IMR-90 (cell line): ENCODE data around the gene NACC2. TPM values are rescaled to one million over a fixed set of nuclear protein-coding genes. Genes with fewer than 3 reads are reported as not detected.

ENCODE experiments used
- ATAC-seq: fragments of 200-7000 bp; cut with Tn5 transposase; 2 replicates; pipeline ENCODE4 v1.9.1; 2020; ENCODE audit warnings: low read depth, mild to moderate bottlenecking, moderate library complexity
- BruUV-seq: library from RNA; stranded (reverse); fragments of 400-500 nt; replicated peaks from 2 replicates; lab custom pipeline; 2021; lab: Mats Ljungman, UMichigan
- CTCF ChIA-PET: fragments of 300-600 bp; formaldehyde crosslinking; extraction: SDS; loops from one replicate; lab custom pipeline; 2021; ENCODE audit warnings: antibody characterized with exemption; lab: Yijun Ruan, JAX
- POLR2A ChIA-PET: fragments of 300-600 bp; sonication (Branson Sonifier 250); formaldehyde crosslinking; loops from one replicate; lab custom pipeline; 2022; ENCODE audit warnings: antibody characterized with exemption; ENCODE audit not compliant: unreplicated experiment; lab: Charles Lee
- DNase-seq: peaks from one replicate; pipeline ENCODE4 v3.0.0; 2013
- H2AFZ ChIP-seq: replicated peaks from 2 replicates; pipeline ENCODE3; 2013; ENCODE audit warnings: low read length, mild to moderate bottlenecking; ENCODE audit not compliant: poor library complexity
- H2AK5ac ChIP-seq: 2 replicates; pipeline ENCODE4 v1.6.1; 2013; ENCODE audit warnings: low read depth, low read length, inconsistent platforms
- H2AK9ac ChIP-seq: replicated peaks from 2 replicates; pipeline ENCODE3; 2013; ENCODE audit warnings: mild to moderate bottlenecking, low read depth, low read length, moderate library complexity; ENCODE audit not compliant: poor library complexity
- H2BK120ac ChIP-seq: 2 replicates; pipeline ENCODE4 v1.6.1; 2013; ENCODE audit warnings: low read depth, low read length, inconsistent platforms
- H2BK15ac ChIP-seq: 3 replicates; pipeline ENCODE4 v1.6.1; 2013; ENCODE audit warnings: low read depth, low read length, inconsistent platforms
- H2BK20ac ChIP-seq: 2 replicates; pipeline ENCODE4 v1.6.1; 2013; ENCODE audit warnings: low read depth, mild to moderate bottlenecking, inconsistent platforms, low read length, moderate library complexity
- H2BK5ac ChIP-seq: 2 replicates; pipeline ENCODE4 v1.6.1; 2013; ENCODE audit warnings: mild to moderate bottlenecking, low read depth, low read length, inconsistent platforms; ENCODE audit not compliant: poor library complexity, severe bottlenecking
- H3K14ac ChIP-seq: replicated peaks from 2 replicates; pipeline ENCODE4 v1.6.1; 2013; ENCODE audit warnings: low read depth, low read length, inconsistent platforms
- H3K18ac ChIP-seq: 2 replicates; pipeline ENCODE4 v1.6.1; 2013; ENCODE audit warnings: low read depth, low read length, control low read depth
- H3K23ac ChIP-seq: 2 replicates; pipeline ENCODE4 v1.6.1; 2013; ENCODE audit warnings: low read depth, low read length, inconsistent platforms
- H3K27ac ChIP-seq: 2 replicates; pipeline ENCODE4 v1.5.1; 2013; ENCODE audit warnings: mild to moderate bottlenecking, control low read depth, low read length; ENCODE audit not compliant: insufficient read depth
- H3K27me3 ChIP-seq: 2 replicates; pipeline ENCODE4 v1.6.1; 2013; ENCODE audit warnings: low read length; ENCODE audit not compliant: control insufficient read depth, insufficient read depth
- H3K36me3 ChIP-seq: 2 replicates; pipeline ENCODE4 v1.6.1; 2013; ENCODE audit warnings: low read length, mixed read lengths; ENCODE audit not compliant: control insufficient read depth, insufficient read depth
- H3K4ac ChIP-seq: 2 replicates; pipeline ENCODE4 v1.6.1; 2013; ENCODE audit warnings: low read depth, low read length, inconsistent platforms
- H3K4me1 ChIP-seq: 2 replicates; pipeline ENCODE4 v1.6.1; 2013; ENCODE audit warnings: low read length, mixed read lengths; ENCODE audit not compliant: control insufficient read depth, insufficient read depth
- H3K4me2 ChIP-seq: 2 replicates; pipeline ENCODE4 v1.6.1; 2013; ENCODE audit warnings: low read depth, mild to moderate bottlenecking, control low read depth, low read length, moderate library complexity
- H3K4me3 ChIP-seq: 2 replicates; pipeline ENCODE4 v1.5.1; 2013; ENCODE audit warnings: low read depth, mild to moderate bottlenecking, control low read depth, low read length, moderate library complexity; ENCODE audit not compliant: insufficient read depth
- H3K56ac ChIP-seq: 2 replicates; pipeline ENCODE4 v1.6.1; 2013; ENCODE audit warnings: low read length, inconsistent platforms; ENCODE audit not compliant: insufficient read depth; ENCODE audit errors: extremely low read depth
- H3K79me1 ChIP-seq, 2 experiments: 2 replicates each; pipeline ENCODE4 v1.6.1; 2013; ENCODE audit warnings: low read length in 2 of 2, inconsistent platforms in 1 of 2, low read depth in 1 of 2
- H3K9ac ChIP-seq: 2 replicates; pipeline ENCODE4 v1.6.1; 2013; ENCODE audit warnings: low read depth, low read length, control low read depth
- H3K9me1 ChIP-seq: 2 replicates; pipeline ENCODE4 v1.6.1; 2013; ENCODE audit warnings: low read length, inconsistent platforms; ENCODE audit not compliant: insufficient read depth
- H3K9me3 ChIP-seq: 2 replicates; pipeline ENCODE4 v1.6.1; 2013; ENCODE audit warnings: low read length; ENCODE audit not compliant: control insufficient read depth, insufficient read depth
- H4K20me1 ChIP-seq: 2 replicates; pipeline ENCODE4 v1.6.1; 2013; ENCODE audit warnings: low read length, inconsistent platforms; ENCODE audit not compliant: insufficient read depth
- H4K5ac ChIP-seq: 2 replicates; pipeline ENCODE4 v1.6.1; 2013; ENCODE audit warnings: mild to moderate bottlenecking, low read depth, low read length, control low read depth
- H4K8ac ChIP-seq, 2 experiments: 2 replicates each; pipeline ENCODE4 v1.6.1; 2013; ENCODE audit warnings: low read depth in 2 of 2, low read length in 2 of 2, control low read depth in 1 of 2, inconsistent platforms in 1 of 2
- H4K91ac ChIP-seq: 2 replicates; pipeline ENCODE4 v1.6.1; 2013; ENCODE audit warnings: low read depth, low read length, inconsistent platforms; ENCODE audit not compliant: insufficient read depth
- BHLHE40 ChIP-seq: fragments of 150-350 bp; IDR thresholded peaks from 2 replicates; pipeline ENCODE4 v1.6.1; 2016; ENCODE audit warnings: mild to moderate bottlenecking, low read depth, low read length
- CEBPB ChIP-seq: IDR thresholded peaks from 2 replicates; pipeline ENCODE4 v1.6.1; 2012; ENCODE audit warnings: low read depth, low read length, improper control_type of control experiment
- CHD1 ChIP-seq: IDR thresholded peaks from 2 replicates; pipeline ENCODE4 v1.6.1; 2012; ENCODE audit warnings: low read depth, low read length, improper control_type of control experiment
- FOS ChIP-seq: fragments of 150-350 bp; IDR thresholded peaks from 2 replicates; pipeline ENCODE4 v1.6.1; 2016; ENCODE audit warnings: low read depth, low read length
- MAFK ChIP-seq: IDR thresholded peaks from 2 replicates; pipeline ENCODE4 v1.6.1; 2012; ENCODE audit warnings: low read depth, low read length, improper control_type of control experiment
- MAZ ChIP-seq: IDR thresholded peaks from 2 replicates; pipeline ENCODE4 v1.6.1; 2012; ENCODE audit warnings: low read depth, mild to moderate bottlenecking, low read length, improper control_type of control experiment, moderate library complexity, borderline replicate concordance
- MXI1 ChIP-seq: IDR thresholded peaks from 2 replicates; pipeline ENCODE4 v1.6.1; 2012; ENCODE audit warnings: low read depth, mild to moderate bottlenecking, low read length, moderate library complexity, borderline replicate concordance
- NFE2L2 ChIP-seq: fragments of 150-350 bp; IDR thresholded peaks from 2 replicates; pipeline ENCODE4 v1.6.1; 2016; ENCODE audit warnings: low read depth, mild to moderate bottlenecking, low read length
- POLR2A ChIP-seq: IDR thresholded peaks from 2 replicates; pipeline ENCODE4 v1.6.1; 2012; ENCODE audit warnings: mild to moderate bottlenecking, low read depth, low read length
- RAD21 ChIP-seq: IDR thresholded peaks from 2 replicates; pipeline ENCODE4 v1.6.1; 2012; ENCODE audit warnings: low read length, improper control_type of control experiment
- RCOR1 ChIP-seq: IDR thresholded peaks from 2 replicates; pipeline ENCODE4 v1.6.1; 2012; ENCODE audit warnings: mild to moderate bottlenecking, low read length, improper control_type of control experiment; ENCODE audit not compliant: insufficient replicate concordance
- RFX5 ChIP-seq: IDR thresholded peaks from 2 replicates; pipeline ENCODE4 v1.8.0; 2012; ENCODE audit warnings: low read depth, mild to moderate bottlenecking, low read length, moderate library complexity
- SMC3 ChIP-seq: fragments of 150-350 bp; IDR thresholded peaks from 2 replicates; pipeline ENCODE4 v1.6.1; 2016; ENCODE audit warnings: low read depth, mild to moderate bottlenecking, antibody characterized with exemption, low read length, moderate library complexity
- WGBS, 2 experiments: methylation state at CpG; one replicate each; pipeline versions ENCODE4 v1.1.5 to v1.1.7; 2013; ENCODE audit warnings: missing lambda C conversion rate in 2 of 2; ENCODE audit not compliant: insufficient read length in 1 of 2; ENCODE audit errors: extremely low coverage in 2 of 2; 5-methylcytosine and 5-hydroxymethylcytosine counted together
- dilution Hi-C: fragments of 300-500 bp; cut with HindIII; formaldehyde crosslinking; loops from one replicate; pipeline ENCODE4 v1.14.3; 2018; ENCODE audit warnings: low sequenced_read_pairs; ENCODE audit not compliant: unreplicated experiment
- in situ Hi-C: fragments of 300-500 bp; cut with MboI; formaldehyde crosslinking; loops from 3 replicates; pipeline ENCODE4 v1.14.3; 2019; ENCODE audit warnings: low sequenced_read_pairs, inconsistent platforms, mixed read lengths
- intact Hi-C: fragments of 100-400 bp; cut with micrococcal nuclease; formaldehyde crosslinking; loops from 2 replicates; pipeline ENCODE4 v1.10.0; 2022
- polyA plus RNA-seq, 3 experiments: library from polyadenylated mRNA; depleted of rRNA; stranded (reverse); fragments of >200 nt; gene quantifications; 2 replicates each; pipeline ENCODE4 v1.2.3, GENCODE V29; 2012; ENCODE audit warnings: low replicate concordance in 1 of 3
- total RNA-seq: library from RNA; depleted of rRNA; stranded (reverse); fragments of >200 nt; gene quantifications from 2 replicates; pipeline ENCODE4 v1.2.3, GENCODE V29; 2012
- TF ChIP-seq, protein P1 (sequence below): fragments of 150-350 bp; IDR thresholded peaks from 2 replicates; pipeline ENCODE4 v1.6.1; 2016; ENCODE audit warnings: low read depth, mild to moderate bottlenecking, low read length, moderate library complexity, borderline replicate concordance
- TF ChIP-seq, protein P2 (sequence below): conservative IDR thresholded peaks from 2 replicates; pipeline ENCODE4 v1.5.1; 2012; ENCODE audit warnings: mild to moderate bottlenecking, low read depth, low read length, improper control_type of control experiment

NACC2 gene
- total and polyA plus RNA-seq, 2 of the 4 experiments (the other 2 are of a cell fraction) = 7.9 to 19.0 TPM

DNA sequence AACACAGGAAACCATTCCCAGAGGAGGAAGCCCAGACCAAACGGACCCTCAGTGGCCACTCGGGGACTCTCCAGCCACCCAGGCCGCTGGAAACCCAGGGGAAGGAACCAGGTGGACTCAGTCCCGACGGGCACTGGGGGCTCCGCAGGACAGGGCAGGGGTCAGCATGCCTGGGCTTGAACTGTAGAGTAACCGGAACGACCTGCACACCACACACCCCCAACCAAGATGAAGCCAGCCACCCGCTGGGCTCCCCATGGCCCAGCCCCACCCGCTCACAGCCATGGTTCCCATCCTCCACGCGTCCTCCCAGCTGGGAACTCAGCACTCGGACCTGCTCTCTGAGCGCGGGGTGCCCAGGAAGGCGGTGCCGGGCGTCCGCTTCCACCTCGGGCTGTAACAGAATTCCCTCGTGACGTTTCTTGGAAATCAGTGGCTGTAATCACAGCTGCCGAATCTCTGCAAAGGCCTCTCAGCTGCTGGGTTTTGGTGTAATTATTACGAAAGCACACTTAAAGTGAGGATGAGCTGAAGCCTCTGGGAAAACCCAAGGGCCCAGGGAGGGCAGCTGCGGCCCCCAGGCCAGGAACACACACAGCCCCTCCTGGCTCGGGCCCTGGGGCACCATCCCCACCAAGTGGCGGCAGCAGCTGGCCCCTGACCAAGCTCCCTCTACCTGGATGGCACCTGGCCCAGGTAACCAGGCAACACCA is 13.8 kb downstream of the NACC2 start:
- no TSS peak for BruUV-seq
- Histone ChIP-seq H4K8ac (no peak overlapping the region), H3K18ac (no peak overlapping the region), H2AK5ac (no peak overlapping the region), H3K4ac (no peak overlapping the region), H3K79me1 (peaks cover 20 to 81% of the 10 kb centered on the region in 2 experiments), H3K9me1 (peaks cover 2% of the 10 kb centered on the region; the same call in 1 of the 2 replicates), H2BK15ac (no peak overlapping the region), H4K91ac (no peak overlapping the region), H4K20me1 (peaks cover 84% of the 10 kb centered on the region), H3K27me3 (no peaks in the 10 kb centered on the region), H3K9me3 (no peaks in the 10 kb centered on the region), H2AK9ac (no peak overlapping the region), H3K14ac (no peak overlapping the region), H2AFZ (no peak overlapping the region), H3K23ac (no peak overlapping the region), H3K4me3 (no peak overlapping the region), H3K9ac (no peak overlapping the region), H2BK120ac (no peak overlapping the region), H3K4me2 (no peak overlapping the region), H3K4me1 (peaks cover 7% of the 10 kb centered on the region; the same call in 1 of the 2 replicates), H3K27ac (no peak overlapping the region), H3K56ac (no peak overlapping the region), H4K5ac (no peak overlapping the region), H2BK20ac (no peak overlapping the region), H2BK5ac (no peak overlapping the region), H3K36me3 (peaks cover 5% of the 10 kb centered on the region; the same call in 1 of the 2 replicates)
- CTCF ChIA-PET = no interaction called here
- peak; percentile 27; the same call in 1 of the 2 replicates for ATAC-seq
- peak; percentile 36 for DNase-seq
- intact Hi-C loops (no loop called here), dilution Hi-C loops (no loop called here), in situ Hi-C loops (no loop called here)
- POLR2A ChIA-PET = no interaction called here
- 65% methylated on average over 14 of the region's 27 CpGs; no CpG with 5 or more reads in 1 of the 2 experiments for WGBS, 2 experiments
- TF ChIP-seq MAZ = no peak
- TF ChIP-seq NFE2L2 = no peak
- TF ChIP-seq POLR2A = no peak
- TF ChIP-seq, protein P1, sequence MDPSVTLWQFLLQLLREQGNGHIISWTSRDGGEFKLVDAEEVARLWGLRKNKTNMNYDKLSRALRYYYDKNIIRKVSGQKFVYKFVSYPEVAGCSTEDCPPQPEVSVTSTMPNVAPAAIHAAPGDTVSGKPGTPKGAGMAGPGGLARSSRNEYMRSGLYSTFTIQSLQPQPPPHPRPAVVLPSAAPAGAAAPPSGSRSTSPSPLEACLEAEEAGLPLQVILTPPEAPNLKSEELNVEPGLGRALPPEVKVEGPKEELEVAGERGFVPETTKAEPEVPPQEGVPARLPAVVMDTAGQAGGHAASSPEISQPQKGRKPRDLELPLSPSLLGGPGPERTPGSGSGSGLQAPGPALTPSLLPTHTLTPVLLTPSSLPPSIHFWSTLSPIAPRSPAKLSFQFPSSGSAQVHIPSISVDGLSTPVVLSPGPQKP = no peak
- TF ChIP-seq CHD1 = no peak
- TF ChIP-seq SMC3 = no peak
- no peak for TF ChIP-seq RFX5
- no peak for TF ChIP-seq MAFK
- TF ChIP-seq MXI1 = no peak
- no peak for TF ChIP-seq RCOR1
- TF ChIP-seq, protein P2, sequence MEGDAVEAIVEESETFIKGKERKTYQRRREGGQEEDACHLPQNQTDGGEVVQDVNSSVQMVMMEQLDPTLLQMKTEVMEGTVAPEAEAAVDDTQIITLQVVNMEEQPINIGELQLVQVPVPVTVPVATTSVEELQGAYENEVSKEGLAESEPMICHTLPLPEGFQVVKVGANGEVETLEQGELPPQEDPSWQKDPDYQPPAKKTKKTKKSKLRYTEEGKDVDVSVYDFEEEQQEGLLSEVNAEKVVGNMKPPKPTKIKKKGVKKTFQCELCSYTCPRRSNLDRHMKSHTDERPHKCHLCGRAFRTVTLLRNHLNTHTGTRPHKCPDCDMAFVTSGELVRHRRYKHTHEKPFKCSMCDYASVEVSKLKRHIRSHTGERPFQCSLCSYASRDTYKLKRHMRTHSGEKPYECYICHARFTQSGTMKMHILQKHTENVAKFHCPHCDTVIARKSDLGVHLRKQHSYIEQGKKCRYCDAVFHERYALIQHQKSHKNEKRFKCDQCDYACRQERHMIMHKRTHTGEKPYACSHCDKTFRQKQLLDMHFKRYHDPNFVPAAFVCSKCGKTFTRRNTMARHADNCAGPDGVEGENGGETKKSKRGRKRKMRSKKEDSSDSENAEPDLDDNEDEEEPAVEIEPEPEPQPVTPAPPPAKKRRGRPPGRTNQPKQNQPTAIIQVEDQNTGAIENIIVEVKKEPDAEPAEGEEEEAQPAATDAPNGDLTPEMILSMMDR = no peak
- no peak for TF ChIP-seq RAD21
- no peak for TF ChIP-seq CEBPB
- TF ChIP-seq BHLHE40 = no peak
- TF ChIP-seq FOS = no peak
